Stimulated activated CD4-positive, alpha-beta T cell treated with anti-CD3 and anti-CD28 coated beads, Interleukin-1b, Interleukin-23, amount 100 ng/mL, for 48 hours (primary cell): ENCODE results near the gene OR2F1.
"Not testable (repeated sequence)": the region's sequence is repeated elsewhere in the genome, so short reads cannot be mapped to it uniquely, and the experiment has no call there.

Experiments used
- DNase-seq: peaks from one replicate; pipeline ENCODE4 v3.0.0-alpha.2; 2020

OR2F1 gene

DNA sequence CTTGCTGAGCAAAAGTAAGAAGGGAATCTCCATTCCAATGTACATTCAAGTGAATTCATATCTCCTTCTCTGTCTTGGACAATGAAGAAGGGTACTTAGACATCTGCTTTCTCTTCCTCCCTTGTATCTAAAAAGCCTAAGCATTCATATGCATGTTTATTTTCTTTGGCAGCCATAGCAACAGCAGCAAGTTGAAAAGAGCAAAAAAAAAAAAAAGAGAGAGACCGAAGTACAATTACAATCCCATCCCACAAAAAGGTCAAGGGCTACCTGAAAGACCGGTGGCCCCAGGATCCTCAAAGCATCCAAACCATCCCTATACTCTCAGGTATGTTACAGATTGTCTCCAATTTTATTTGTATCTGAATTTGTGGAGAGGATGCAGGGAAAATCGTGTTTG lies 4.1 kb downstream of the OR2F1 start:
- no peak for DNase-seq

DNA sequence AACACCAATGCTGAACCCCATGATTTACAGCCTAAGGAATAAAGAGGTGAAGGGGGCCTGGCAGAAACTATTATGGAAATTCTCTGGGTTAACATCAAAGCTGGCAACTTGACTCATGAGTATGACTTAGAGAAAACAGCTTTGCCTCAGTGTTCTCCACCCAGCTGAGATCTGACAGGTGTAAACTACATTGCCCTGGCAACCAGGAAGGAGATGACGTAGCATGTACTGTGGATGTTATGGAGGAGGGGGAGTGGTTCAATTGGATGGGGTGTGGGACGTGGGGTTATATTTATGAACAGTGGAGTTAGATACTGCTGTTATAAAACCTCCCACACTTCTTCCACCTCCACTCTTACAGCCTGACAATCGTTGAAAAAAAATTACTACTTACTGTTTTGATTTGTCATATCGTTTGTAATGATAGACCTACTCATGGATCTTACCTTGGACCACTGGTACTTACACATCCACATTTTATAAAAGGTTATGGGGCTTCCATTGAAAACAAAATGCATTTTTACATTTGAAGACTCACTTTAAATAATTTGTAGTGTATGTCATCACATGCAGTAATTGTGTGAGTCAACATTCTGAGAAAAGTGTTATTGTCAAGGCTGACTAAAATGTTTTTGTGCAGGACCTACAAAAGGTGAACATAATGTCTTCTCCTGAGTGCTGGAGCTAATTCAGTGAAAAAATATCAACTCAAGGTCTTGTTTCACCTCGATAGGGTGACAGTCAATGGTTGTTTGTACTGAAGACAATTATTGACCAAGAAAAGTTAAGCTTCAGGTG lies 6.4 kb downstream of the OR2F1 start:
- DNase-seq: no peak

DNA sequence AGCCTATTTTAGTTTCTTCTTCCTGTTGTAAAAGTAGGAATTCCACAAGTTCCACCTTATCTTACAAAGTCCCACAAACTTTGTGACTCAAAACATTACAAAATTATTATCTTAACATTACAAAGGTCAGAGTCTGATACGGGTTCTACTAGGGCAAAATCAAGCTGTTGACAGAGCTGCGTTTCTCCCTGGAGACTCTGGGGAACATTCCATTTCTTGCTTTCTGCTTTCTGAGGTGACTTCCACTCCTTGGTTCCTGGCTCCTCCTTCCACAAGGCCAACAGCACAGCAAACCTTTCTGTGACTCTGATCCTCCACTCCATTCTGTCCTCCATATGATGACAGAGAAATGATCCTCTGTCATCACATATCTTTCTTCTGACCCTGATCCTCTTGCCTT lies 10.6 kb downstream of the OR2F1 start:
- no peak for DNase-seq

DNA sequence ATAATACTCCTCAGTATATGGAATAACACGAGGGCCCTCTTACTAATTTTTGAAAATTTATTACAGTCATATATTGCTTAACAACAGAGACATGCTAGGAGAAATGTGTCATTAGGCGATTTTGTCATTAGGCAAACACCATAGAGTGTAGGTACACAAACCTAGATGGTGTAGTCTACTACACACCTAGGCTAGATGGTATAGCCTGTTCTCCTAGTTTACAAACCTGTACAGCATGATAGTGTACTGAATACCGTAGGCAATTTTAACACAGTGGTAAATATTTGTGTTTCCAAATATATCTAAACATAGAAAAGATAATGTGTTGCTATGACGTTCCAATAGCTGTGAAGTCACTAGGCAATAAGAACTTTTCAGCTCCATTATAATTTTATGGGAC lies 12.8 kb downstream of the OR2F1 start:
- DNase-seq: no peak

DNA sequence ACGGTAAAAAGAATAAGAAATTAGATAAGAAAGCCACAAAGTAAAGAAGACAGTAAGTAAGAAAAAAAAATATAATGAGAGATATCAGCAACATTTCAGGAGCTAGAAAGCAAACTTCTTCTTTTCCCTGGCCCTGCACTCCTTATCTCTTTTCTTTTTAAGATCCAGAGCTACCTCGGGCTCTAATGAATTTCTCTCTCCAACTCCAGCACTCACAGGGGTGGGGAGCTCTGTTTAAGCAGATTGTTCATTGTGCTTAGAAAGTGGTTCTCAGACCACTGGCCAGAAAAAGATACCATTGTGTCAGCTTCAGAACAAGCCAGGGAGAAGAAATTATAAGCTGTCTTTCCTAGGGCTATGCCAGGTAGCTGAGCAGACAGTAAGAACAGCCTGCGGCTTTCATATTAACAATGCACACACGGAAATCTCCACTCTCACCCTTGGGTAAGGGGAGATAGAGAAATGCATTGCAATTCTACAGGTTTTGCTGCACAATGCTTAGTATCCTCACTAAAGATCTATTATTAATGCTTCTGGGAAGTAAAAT lies 19.3 kb downstream of the OR2F1 start:
- DNase-seq: no peak

DNA sequence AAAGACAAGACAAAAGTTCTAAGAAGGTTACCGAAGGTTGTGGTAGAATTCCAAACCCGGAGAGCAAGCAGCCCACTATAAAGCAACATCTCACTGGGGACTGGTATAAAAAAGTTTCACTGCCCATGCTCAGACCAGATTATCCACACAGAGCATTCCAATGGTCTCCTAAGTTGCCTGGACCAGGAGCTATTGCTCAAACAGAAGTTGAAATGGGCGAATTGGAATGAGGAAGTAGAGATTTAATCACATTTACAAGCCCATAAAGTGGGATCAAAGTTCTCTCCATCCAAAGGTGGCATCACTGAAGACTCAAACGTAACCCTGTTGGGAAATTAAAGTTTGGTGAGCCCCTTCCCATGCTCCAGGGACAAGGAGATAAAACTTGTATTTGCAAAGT lies 19.8 kb downstream of the OR2F1 start:
- no peak for DNase-seq

DNA sequence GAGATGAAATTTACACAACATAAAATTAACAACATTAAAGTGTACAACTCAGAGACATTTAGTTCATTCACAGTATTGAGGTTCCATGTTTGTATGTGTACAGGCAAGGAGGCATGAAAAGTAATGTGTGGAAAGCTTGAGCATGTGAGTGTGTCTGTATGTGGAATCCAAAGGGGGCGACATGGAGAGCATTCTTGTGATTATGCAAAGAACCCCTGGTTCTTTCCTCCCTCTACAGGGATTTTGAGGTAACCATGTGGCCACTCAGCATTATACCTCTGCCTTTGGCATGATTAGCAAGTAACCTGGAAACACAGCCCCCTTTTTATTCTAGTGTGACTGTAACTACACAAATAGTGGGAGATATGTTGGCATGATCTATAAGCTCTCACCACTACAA lies 21.0 kb downstream of the OR2F1 start:
- no peak for DNase-seq

DNA sequence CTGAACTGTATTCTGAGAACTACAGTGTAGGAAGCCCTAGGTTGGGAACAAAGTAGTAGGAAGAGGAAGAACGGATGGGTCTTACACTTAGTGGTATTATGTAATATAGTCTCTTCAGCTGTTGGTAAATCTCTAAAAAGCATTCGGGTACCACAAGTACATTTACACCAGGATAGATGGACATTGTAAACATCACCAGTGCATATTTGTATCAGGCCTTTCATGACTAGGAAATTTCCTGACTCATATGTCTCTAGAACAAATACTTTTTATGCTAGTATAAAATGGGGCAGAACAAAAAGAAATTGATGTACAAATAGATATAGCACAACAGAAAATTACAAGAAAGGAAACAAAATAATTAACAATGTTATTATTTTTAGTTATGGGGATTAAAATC lies 23.9 kb downstream of the OR2F1 start:
- DNase-seq: no peak

DNA sequence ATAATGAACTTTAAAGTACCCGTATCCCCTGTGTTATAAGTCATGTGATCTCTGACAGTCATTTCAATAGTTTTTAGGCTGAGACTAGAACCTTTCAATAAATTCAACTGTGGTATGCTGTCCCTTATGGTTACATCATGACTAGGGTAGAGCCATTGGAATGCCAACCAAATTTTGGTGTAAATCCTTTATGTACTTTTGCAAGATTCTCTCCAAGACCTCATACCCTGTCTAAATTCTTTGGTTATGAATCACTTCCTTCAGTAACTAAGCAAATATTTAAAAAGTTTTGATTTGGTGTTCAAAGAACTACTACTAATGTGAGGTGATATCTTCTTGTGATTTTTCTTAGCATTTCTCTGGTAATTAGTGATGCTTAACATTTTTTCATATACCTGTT lies 24.7 kb downstream of the OR2F1 start:
- DNase-seq: no peak

DNA sequence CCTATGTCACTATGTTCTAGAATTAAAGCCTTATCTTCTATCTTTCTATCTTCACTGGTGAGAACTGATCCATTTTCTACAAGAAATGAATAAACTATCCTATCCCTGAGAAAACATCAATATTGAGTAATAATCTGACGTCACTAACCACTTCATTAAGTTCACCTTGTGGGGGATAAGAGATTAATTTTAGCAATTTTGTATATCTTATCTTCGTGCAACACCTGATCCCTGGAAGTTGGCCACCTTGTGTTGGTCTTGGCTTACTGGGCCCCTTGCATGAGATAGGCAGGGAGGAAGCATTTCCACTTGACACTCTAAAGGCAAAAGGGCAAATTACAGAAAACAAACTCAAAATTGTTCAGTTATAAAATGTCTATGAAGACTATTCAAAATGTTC lies 25.4 kb downstream of the OR2F1 start:
- DNase-seq: no peak

DNA sequence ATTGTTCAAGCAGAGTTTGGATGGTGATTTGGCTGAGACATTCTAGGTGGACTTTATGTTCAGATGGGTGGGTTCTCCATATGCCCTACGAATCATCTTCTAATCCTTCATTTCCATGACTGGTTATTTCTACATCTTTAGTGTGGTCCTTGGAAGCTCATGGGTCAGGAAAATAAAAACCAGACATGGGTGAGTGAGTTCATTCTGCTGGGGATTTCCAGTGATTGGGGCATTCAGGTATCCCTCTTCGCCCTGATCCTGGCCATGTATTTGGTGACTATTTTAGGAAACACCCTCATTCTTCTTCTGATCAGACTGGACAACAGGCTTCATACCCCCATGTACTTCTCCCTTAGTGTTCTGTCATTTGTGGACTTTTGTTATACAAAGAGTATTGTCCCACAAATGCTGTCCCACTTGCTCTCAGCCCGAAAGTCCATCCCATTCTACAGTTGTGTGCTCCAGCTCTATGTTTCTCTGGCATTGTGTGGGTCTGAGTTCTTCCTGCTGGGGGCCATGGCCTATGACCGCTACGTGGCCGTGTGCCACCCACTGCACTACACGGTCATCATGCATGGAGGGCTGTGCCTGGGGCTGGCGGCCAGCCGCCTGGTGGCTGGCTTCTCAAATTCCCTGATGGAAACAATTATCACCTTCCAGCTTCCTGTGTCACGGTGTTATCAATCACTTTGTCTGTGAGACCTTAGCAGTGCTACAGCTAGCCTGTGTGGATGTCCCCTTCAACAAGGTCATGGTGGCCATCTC lies 26.3 kb downstream of the OR2F1 start:
- DNase-seq: no peak

DNA sequence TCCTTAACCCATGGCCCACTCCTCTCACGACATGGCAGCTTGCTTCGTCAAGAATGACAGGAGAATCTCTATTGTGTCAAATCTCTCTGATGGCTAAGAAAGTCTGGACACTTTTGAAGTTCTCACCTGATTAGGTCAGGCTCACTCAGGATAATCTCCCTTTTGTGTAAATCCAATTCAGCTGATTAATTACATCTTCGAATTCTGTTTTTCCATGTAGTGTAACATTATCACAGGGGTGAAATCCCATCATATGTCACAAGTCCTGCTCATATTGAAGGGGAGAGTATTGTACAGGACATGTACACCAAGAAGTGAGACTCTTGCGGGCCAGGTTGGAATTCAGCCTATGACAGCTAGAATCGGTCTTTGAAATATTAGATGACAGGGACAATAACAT lies 29.3 kb downstream of the OR2F1 start:
- DNase-seq: no peak

DNA sequence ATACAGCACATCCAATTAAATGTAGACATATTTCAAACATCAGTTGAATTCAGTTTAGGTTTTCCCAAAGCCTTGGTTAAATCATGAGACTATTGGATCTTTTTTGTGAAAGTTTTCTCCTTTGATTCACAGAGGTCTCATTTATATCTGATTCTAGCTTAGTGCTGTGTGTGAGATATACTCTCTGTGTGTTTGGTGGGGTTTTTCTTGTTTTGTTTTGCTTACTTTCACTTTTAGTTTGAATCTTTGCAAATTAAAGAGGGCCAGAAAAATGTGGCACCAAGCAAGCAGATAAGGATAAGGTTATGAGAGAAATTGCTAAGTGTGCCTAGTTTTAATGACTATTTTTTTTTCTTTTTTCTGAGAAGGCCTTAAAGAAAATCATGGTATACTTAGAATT lies 32.9 kb downstream of the OR2F1 start:
- DNase-seq: no peak

DNA sequence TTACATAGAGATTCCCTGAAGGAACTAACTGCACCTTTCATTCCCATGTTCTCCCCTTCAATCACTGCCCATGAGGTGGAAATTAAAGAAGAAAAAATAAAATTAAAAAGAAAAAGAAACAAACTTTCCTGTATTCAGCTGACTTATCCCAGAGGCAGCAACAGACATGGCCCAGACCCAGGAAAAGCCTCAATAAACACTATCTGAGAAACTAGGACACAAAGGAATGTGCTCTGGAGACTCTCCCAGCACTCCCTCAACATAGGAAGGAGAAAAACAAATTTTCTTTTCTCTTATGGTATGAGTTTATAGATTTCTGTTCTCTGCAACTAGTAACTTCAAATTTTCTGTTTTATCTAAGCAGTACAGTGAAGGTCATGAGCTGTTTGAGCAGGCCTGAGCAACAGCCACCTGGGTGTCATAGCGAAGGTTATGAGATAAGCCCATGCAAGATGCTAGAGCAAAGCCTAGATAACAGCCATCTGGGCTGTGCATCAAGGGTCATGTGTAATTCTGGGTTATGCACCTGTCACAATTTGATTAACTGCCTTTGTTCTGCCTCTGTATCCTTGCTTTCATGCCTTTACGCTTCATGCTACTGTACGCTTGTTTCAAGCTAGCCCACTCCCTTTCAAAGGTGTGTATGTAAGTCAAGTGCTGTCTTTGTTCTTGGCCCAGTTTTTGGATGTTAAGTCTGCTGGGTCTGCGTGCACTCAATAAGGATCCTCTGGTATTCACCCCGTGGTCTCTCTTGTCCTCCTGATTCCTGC lies 34.5 kb downstream of the OR2F1 start:
- no peak for DNase-seq

DNA sequence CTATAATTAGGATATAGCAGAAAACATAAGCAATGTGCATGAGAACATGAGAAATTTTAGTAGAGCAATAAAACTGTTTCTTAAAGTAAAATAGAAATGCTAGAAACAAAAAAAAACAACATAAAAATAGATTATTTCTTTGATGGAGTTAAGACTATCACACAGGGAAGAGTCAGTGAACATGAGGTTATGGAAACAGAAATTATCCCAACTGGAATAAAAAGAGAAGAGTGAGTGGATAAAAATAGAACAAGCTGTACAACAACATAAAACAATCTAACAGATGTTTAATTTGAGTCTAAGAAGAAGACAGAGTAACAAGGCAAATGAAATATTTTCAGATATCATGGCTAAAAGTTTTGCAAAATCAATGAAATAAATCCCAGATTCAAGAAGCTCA lies 38.0 kb downstream of the OR2F1 start:
- no peak for DNase-seq

DNA sequence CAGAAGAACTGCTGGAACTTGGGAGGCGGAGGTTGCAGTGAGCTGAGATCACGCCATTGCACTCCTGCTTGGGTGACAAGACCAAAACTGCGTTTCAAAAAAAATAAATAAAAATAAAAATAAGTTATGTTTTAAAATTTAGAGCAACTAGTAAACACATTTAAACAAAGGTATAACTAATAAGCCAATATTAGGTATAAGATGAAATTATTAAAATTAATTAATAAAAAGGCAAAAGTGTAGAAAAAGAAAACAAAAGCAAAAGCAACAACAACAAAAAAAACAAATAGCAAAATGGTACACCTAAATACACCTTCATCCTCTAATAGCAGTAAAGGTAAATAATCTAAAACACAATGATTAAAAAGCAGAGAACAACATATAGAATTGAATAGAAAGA lies 39.3 kb downstream of the OR2F1 start:
- DNase-seq: no peak

DNA sequence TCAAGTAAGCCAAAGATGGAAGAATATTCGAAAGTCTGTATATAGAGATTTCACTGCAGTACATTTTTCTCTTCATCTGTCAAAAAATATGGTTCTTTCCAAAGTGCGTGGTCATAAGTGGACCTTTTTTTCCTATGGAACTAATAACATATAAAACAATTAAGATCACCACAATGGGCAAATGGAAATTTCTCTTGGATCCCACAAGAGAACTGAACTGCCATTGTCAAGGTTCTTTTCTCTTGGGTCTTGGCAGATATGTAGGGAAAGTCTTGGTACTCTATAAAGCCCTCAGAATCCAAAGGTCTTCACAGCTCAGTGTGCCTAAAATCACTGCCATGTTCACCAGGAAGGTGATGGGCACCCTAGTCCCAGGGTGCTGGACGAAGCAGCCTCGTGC lies 45.4 kb downstream of the OR2F1 start, which contains the start of gene OR6B1:
Gene OR6B1, plus strand, starts transcription at position 301 of the 400 bp plus-strand sequence. CDS start 3,677 bp downstream, outside the sequence.
- no peak for DNase-seq

DNA sequence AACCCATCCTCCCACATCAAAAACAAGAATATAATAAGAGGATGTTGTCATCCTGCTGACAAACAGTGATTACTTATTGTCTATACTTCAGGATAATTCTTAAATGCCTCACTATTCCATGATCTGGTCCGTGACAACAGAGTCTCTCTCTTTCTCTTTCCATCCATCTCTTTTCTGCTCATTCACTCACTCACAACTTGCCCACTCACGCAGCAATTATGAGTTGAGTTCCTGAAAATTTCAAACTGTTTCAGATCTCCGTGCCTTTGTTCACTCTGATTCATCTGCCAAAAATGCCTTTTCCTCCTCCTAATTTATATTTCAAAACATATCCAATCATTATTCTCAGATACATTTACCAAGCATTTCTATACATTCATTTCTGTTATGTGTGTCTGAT lies 46.9 kb downstream of the OR2F1 start:
- DNase-seq: no peak

DNA sequence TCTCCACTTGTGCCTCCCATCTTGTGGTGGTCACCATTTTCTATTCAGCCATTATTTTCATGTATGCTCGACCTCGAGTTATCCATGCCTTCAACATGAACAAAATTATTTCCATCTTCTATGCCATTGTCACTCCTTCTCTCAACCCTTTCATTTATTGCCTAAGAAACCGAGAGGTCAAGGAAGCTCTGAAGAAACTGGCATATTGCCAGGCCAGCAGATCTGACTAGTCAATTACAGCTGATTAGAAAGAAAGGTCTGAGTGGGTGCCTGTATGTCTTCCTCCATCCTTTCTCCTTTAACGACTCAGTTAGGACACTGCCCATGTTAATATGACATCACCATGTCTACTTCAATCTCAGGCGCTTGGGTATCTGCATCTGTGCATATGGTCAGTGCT lies 50.1 kb downstream of the OR2F1 start:
- DNase-seq: no peak

DNA sequence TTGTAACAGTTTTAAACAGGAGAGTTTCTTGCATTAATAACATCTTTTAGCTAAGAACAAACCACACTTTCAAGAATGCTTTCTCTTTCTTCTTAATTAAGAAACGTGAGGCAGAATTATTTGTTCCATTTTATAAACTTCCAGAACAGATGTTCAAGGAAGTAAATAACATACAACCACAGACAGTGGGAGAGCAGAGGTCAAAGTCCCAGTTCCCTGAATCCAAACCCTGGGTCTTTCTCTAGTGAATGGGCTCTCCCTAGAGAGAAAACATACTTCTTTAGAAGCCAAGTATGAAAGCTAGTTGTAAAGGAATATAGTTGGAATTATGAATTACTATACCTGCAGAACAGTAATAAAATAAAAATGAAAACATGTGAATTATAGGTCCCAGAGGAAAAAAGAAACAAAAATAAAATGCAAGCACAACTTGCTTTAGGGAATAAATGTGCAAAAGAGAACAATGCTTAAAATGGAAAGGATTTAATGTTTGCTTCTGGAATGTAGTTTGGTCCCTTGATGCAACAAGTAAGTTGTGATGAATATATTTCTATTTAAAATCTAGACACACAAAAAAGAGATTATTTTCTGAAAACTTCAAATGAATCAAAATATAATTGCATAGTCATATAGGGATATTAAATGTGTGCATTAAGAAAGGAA lies 51.5 kb downstream of the OR2F1 start:
- DNase-seq: no peak

DNA sequence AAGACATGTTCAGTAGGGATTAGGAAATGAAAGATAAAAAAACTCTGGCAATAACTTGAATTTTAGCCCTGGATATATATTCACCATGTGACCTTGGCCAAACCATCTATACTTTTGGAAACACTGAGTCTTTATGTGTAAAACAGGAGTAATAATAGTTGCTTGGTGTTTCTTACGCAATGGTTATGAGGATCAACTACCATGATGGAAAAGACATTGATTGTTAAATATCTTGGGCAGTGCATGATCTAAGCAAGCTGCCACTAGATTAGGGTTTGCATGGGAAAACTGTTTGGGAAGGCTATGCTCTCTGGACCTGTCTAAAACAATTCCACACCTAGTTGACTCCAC lies 52.0 kb downstream of the OR2F1 start:
- no peak for DNase-seq

DNA sequence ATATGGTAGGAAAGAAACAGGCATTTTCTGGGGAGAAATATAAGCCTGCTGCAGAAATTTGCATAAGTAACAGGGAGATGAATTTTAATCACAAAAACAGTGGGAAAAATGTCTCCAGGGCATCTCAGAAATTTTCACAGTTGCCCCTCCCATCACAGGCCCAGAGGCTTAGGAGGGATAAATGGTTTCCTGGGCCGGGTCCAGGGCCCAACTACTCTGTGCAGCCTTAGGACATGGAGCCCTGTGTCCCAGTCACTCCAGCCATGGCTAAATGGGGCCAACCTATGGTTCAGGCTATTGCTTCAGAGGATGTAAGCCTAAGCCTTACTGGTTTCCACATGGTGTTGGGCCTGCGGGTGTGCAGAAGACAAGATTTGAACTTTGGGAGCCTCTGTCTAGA lies 54.7 kb downstream of the OR2F1 start:
- DNase-seq: no peak

DNA sequence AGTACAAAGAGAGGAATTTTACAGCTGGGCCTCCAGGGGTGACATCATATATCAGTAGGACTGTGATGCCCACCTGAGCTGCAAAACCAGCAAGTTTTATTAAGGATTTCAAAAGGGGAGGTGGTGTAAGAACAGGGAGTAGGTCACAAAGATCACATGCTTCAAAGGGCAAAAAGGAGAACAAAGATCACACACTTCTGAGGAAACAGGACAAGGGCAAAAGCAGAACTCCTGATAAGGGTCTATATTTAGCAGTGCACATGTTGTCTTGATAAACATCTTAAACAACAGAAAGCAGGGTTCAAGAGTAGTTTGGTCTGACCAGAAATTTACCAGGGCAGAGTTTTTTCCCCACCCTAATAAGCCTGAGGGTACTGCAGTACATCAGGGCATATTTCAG lies 55.4 kb downstream of the OR2F1 start:
- not testable (repeated sequence) for DNase-seq
